Body of pancreas (tissue), 4 donors: Measurements from ENCODE around the gene KRT3. TPM values are rescaled to one million over a fixed set of nuclear protein-coding genes. Genes with fewer than 3 reads are reported as not detected.

ENCODE experiments used
- ATAC-seq: fragments of 150-250 bp; one replicate; pipeline ENCODE4 v1.9.1; 2016
- DNase-seq, 4 donors: peaks; one replicate each; pipeline ENCODE4 v3.0.0-alpha.2; 2019
- H3K27ac ChIP-seq, 4 donors: fragments of 200-600 bp; sonication (generic); 1 replicate in 3 of 4; 2 replicates in 1 of 4; pipeline versions ENCODE4 v1.5.1 to v1.6.1; 2016 to 2019; ENCODE audit warnings: mild to moderate bottlenecking in 1 of 4, mixed read lengths in 1 of 4, moderate library complexity in 1 of 4
- H3K27me3 ChIP-seq, 2 donors: fragments of 200-600 bp; sonication (generic); one replicate each; pipeline ENCODE4 v1.6.0; 2016; ENCODE audit warnings: mild to moderate bottlenecking in 1 of 2
- H3K36me3 ChIP-seq, 2 donors: fragments of 200-600 bp; sonication (generic); replicated peaks in 1 of 2; 2 replicates each; pipeline ENCODE4 v1.5.1; 2016; ENCODE audit warnings: low read depth in 2 of 2; ENCODE audit not compliant: insufficient read depth in 1 of 2
- H3K4me1 ChIP-seq: fragments of 200-600 bp; sonication (generic); one replicate; pipeline ENCODE4 v1.6.0; 2016
- H3K4me3 ChIP-seq, 2 donors: fragments of 200-600 bp; sonication (generic); 1 replicate in 1 of 2; 2 replicates in 1 of 2; pipeline ENCODE4 v1.5.1; 2016 to 2019
- H3K9me3 ChIP-seq, 3 donors: fragments of 200-600 bp; sonication (generic); 1 replicate in 2 of 3; 2 replicates in 1 of 3; pipeline ENCODE4 v1.5.1; 2016
- CTCF ChIP-seq, 7 experiments: fragments of 450-650 bp in 4 of 7; fragments of 200-600 bp in 3 of 7; sonication (generic) in 3 of 7; IDR thresholded peaks; one replicate each; pipeline ENCODE4 v1.5.1; 2016 to 2019; ENCODE audit warnings: antibody characterized with exemption in 7 of 7
- POLR2A ChIP-seq, 3 donors: fragments of 450-650 bp; IDR thresholded peaks; one replicate each; pipeline ENCODE4 v1.6.1; 2016; ENCODE audit warnings: antibody characterized with exemption in 3 of 3, mild to moderate bottlenecking in 2 of 3
- WGBS, 2 donors: methylation state at CpG; one replicate each; pipeline ENCODE4 v1.1.5; 2017; 5-methylcytosine and 5-hydroxymethylcytosine counted together
- intact Hi-C: fragments of 100-400 bp; cut with DNase I; formaldehyde crosslinking; loops from one replicate; pipeline ENCODE4 v1.15.1; 2023
- small RNA-seq: library from RNA; depleted of rRNA; stranded (forward); fragments of <200 nt; gene quantifications from one replicate; pipeline ENCODE3, GENCODE V24; 2016
- total RNA-seq, 2 donors: library from RNA; depleted of rRNA; stranded (reverse); fragments of >200 nt; gene quantifications; one replicate each; pipeline ENCODE4 v1.1.0, GENCODE V29; 2016

KRT3 gene
- total RNA-seq, 2 donors from 2014 or later = not detected

- DNase-seq = no peak
- Histone ChIP-seq H3K9me3 (no peaks in the 10 kb centered on the region), H3K27me3 (no peaks in the 10 kb centered on the region), H3K27ac (no peak overlapping the region), H3K4me3 (no peak overlapping the region), H3K4me1 (no peaks in the 10 kb centered on the region), H3K36me3 (no peaks in the 10 kb centered on the region)
- TF ChIP-seq CTCF (IDR thresholded peaks at IDR 0.05) (no peak), POLR2A (IDR thresholded peaks at IDR 0.05) (no peak)
- no peak for ATAC-seq
- WGBS, 2 donors = 58 to 59% methylated on average over 4 to 7 of the region's 7 CpGs
- intact Hi-C loops = no loop called here
Observed at GRCh38 chr12:52742196-52742580, 53.7 kb downstream of the KRT3 start.

- no peaks in the 10 kb centered on the region for H3K9me3 ChIP-seq
- no peaks in the 10 kb centered on the region for H3K27me3 ChIP-seq
- intact Hi-C loops = no loop called here
- no peak overlapping the region for H3K4me3 ChIP-seq
- ATAC-seq (peak; percentile 47), DNase-seq (peak; percentile 59 to 72 (median 68))
- WGBS, 2 donors = 11 to 16% methylated on average over 13 to 15 of the region's 16 CpGs
- no peaks in the 10 kb centered on the region for H3K4me1 ChIP-seq
- H3K27ac ChIP-seq = no peak overlapping the region
- H3K36me3 ChIP-seq = no peaks in the 10 kb centered on the region
- no peak for TF ChIP-seq POLR2A (IDR thresholded peaks at IDR 0.05)
- no peak for TF ChIP-seq CTCF (IDR thresholded peaks at IDR 0.05)
Observed at GRCh38 chr12:52741375-52742195, 54.3 kb downstream of the KRT3 start.

GRCh38 chr12:52740584-52740983 lies 55.3 kb downstream of the KRT3 start:
- no peak for ATAC-seq

GRCh38 chr12:52739963-52740362 lies 56.0 kb downstream of the KRT3 start:
- no peak for ATAC-seq
- no peak overlapping the region for H3K4me3 ChIP-seq
- no peaks in the 10 kb centered on the region for H3K9me3 ChIP-seq
- intact Hi-C loops = no loop called here
- DNase-seq = peak in 1 of 4 donors; percentile 17
- H3K4me1 ChIP-seq = no peaks in the 10 kb centered on the region
- H3K27ac ChIP-seq = no peak overlapping the region
- no peaks in the 10 kb centered on the region for H3K27me3 ChIP-seq
- H3K36me3 ChIP-seq = no peaks in the 10 kb centered on the region
- TF ChIP-seq POLR2A (IDR thresholded peaks at IDR 0.05) (no peak), CTCF (IDR thresholded peaks at IDR 0.05) (no peak)

More at GRCh38 chr12:52740584-52740983, 55.3 kb downstream of the KRT3 start:
- Histone ChIP-seq H3K27ac (no peak overlapping the region), H3K4me3 (no peak overlapping the region), H3K9me3 (no peaks in the 10 kb centered on the region), H3K4me1 (no peaks in the 10 kb centered on the region), H3K36me3 (no peaks in the 10 kb centered on the region), H3K27me3 (no peaks in the 10 kb centered on the region)
- no peak for TF ChIP-seq CTCF (IDR thresholded peaks at IDR 0.05)
- no peak for TF ChIP-seq POLR2A (IDR thresholded peaks at IDR 0.05)
- DNase-seq = no peak
- intact Hi-C loops = no loop called here

Small RNA genes lying within 50 kb of the gene (small RNA-seq; reads per million reads assigned to genes)
- gene AC107016.2 = not detected

Other genes with a start within 250 kb of the KRT3 start
- not detected for gene KRT71, start 243.0 kb downstream of the KRT3 start, total RNA-seq
- gene KRT74, start 222.3 kb downstream of the KRT3 start, total RNA-seq = not detected
- not detected for gene KRT72, start 194.7 kb downstream of the KRT3 start, total RNA-seq
- gene KRT73, start 177.6 kb downstream of the KRT3 start, total RNA-seq = 1 to 10 TPM in 1 of 2 donors, not detected in 1; 1.3 TPM
- not detected for gene KRT2, start 143.9 kb downstream of the KRT3 start, total RNA-seq
- not detected for gene KRT1, start 115.7 kb downstream of the KRT3 start, total RNA-seq
- not detected for gene KRT77, start 92.6 kb downstream of the KRT3 start, total RNA-seq
- not detected for gene KRT76, start 18.8 kb downstream of the KRT3 start, total RNA-seq
- gene KRT4, start 18.0 kb upstream of the KRT3 start, total RNA-seq = under 1 TPM in 1 of 2 donors, not detected in 1; 0.52 TPM
- not detected for gene KRT79, start 38.2 kb upstream of the KRT3 start, total RNA-seq
- gene KRT78, start 52.9 kb upstream of the KRT3 start, total RNA-seq = not detected
- 100 to 1,000 TPM; 394 to 455 TPM for gene KRT8, start 109.0 kb upstream of the KRT3 start, total RNA-seq
- gene KRT18, start 153.0 kb upstream of the KRT3 start, total RNA-seq = 100 to 1,000 TPM; 542 to 573 TPM
- gene EIF4B, start 210.3 kb upstream of the KRT3 start, total RNA-seq = 100 to 1,000 TPM; 326 to 389 TPM